GM18507 (cell line): Measurements from ENCODE around the gene CATSPERE.
A peak's percentile ranks its signal among the peaks of the same experiment; 100 is the strongest.

Experiments
- DNase-seq: peaks from one replicate; pipeline ENCODE4 v3.0.0; 2011; ENCODE audit warnings: low read depth; ENCODE audit not compliant: insufficient read length; ENCODE audit errors: extremely low spot score
- FAIRE-seq: peaks from 2 replicates; lab custom pipeline; 2011; peaks lifted over from hg19 to GRCh38; lab: Jason Lieb, UNC

The CATSPERE gene

GRCh38 chr1:244605835-244606370 lies 144.8 kb downstream of the CATSPERE start:
- FAIRE-seq (no peak), DNase-seq (no peak)

GRCh38 chr1:244614113-244614836 lies 153.2 kb downstream of the CATSPERE start:
- FAIRE-seq = no peak
- no peak for DNase-seq

- no peak for DNase-seq
- no peak for FAIRE-seq
Measured at GRCh38 chr1:244614879-244615278, 153.8 kb downstream of the CATSPERE start.

- FAIRE-seq (no peak), DNase-seq (no peak)
Measured at GRCh38 chr1:244615301-244615700, 154.2 kb downstream of the CATSPERE start.

GRCh38 chr1:244626709-244627108 lies 165.6 kb downstream of the CATSPERE start:
- FAIRE-seq (no peak), DNase-seq (no peak)

- no peak for FAIRE-seq
- DNase-seq = no peak
Measured at GRCh38 chr1:244628789-244629188, 167.7 kb downstream of the CATSPERE start.

- FAIRE-seq = no peak
- no peak for DNase-seq
Measured at GRCh38 chr1:244633140-244633539, 172.1 kb downstream of the CATSPERE start.

GRCh38 chr1:244634546-244634945 lies 173.5 kb downstream of the CATSPERE start:
- no peak for DNase-seq
- FAIRE-seq = no peak

- FAIRE-seq = no peak
- DNase-seq = no peak
Measured at GRCh38 chr1:244636488-244637259, 175.6 kb downstream of the CATSPERE start.

- DNase-seq (no peak), FAIRE-seq (no peak)
Measured at GRCh38 chr1:244639561-244639960, 178.5 kb downstream of the CATSPERE start.

- DNase-seq (no peak), FAIRE-seq (peak; percentile 12)
Measured at GRCh38 chr1:244640917-244641316, 179.8 kb downstream of the CATSPERE start.

- FAIRE-seq (no peak), DNase-seq (no peak)
Measured at GRCh38 chr1:244642526-244642925, 181.5 kb downstream of the CATSPERE start.

GRCh38 chr1:244642988-244643387 lies 181.9 kb downstream of the CATSPERE start:
- FAIRE-seq (no peak), DNase-seq (no peak)

- no peak for FAIRE-seq
Measured at GRCh38 chr1:244645414-244645813, 184.3 kb downstream of the CATSPERE start.

GRCh38 chr1:244645890-244646289 lies 184.8 kb downstream of the CATSPERE start:
- no peak for DNase-seq
- no peak for FAIRE-seq

More at GRCh38 chr1:244645414-244645813, 184.3 kb downstream of the CATSPERE start:
- no peak for DNase-seq

- FAIRE-seq = no peak
- DNase-seq = no peak
Measured at GRCh38 chr1:244647819-244648218, 186.7 kb downstream of the CATSPERE start.

- DNase-seq (no peak), FAIRE-seq (no peak)
Measured at GRCh38 chr1:244651956-244652622, 191.0 kb downstream of the CATSPERE start.

GRCh38 chr1:244652623-244653438 lies 191.8 kb downstream of the CATSPERE start, which contains the start of gene DESI2:
DESI2 (plus strand) TSS chr1:244653126; CDS start chr1:244653314, 188 bp downstream.
- FAIRE-seq = peak; percentile 97
- peak; percentile 96 for DNase-seq

- no peak for DNase-seq
- FAIRE-seq = no peak
Measured at GRCh38 chr1:244653439-244654107, 192.5 kb downstream of the CATSPERE start.
